GM21576 (cell line): ENCODE measurements around the gene BUD23.
"Not testable (repeated sequence)": the region's sequence is repeated elsewhere in the genome, so short reads cannot be mapped to it uniquely, and the experiment has no call there.

ENCODE experiments used
- ATAC-seq: cut with Tn5 transposase; IDR thresholded peaks from one replicate; pipeline ENCODE4 v1.9.1; 2021; ENCODE audit warnings: mild to moderate bottlenecking, moderate library complexity; ENCODE audit not compliant: unreplicated experiment

The BUD23 gene

GRCh38 chr7:73683056-73683787 is at the start of gene BUD23, which contains the start of gene DNAJC30:
Gene BUD23 (plus strand): TSS chr7:73683597. CDS start chr7:73683626, 29 bp downstream.
Gene DNAJC30 (minus strand): TSS chr7:73683453. CDS start chr7:73683423, 30 bp downstream.
- ATAC-seq = peak; percentile 90

- no peak for ATAC-seq
Observed at GRCh38 chr7:73633844-73634243, 49.6 kb upstream of the BUD23 start.

GRCh38 chr7:73635428-73636200 is 47.8 kb upstream of the BUD23 start:
- ATAC-seq = no peak

GRCh38 chr7:73638911-73639310 is 44.5 kb upstream of the BUD23 start:
- ATAC-seq = no peak

- no peak for ATAC-seq
Observed at GRCh38 chr7:73642834-73643233, 40.6 kb upstream of the BUD23 start.

GRCh38 chr7:73644688-73645286 is 38.6 kb upstream of the BUD23 start:
- no peak for ATAC-seq

GRCh38 chr7:73645643-73646174 is 37.7 kb upstream of the BUD23 start:
- ATAC-seq = no peak

- ATAC-seq = no peak
Observed at GRCh38 chr7:73646785-73647724, 36.3 kb upstream of the BUD23 start.

- no peak for ATAC-seq
Observed at GRCh38 chr7:73647725-73648592, 35.4 kb upstream of the BUD23 start.

- no peak for ATAC-seq
Observed at GRCh38 chr7:73648593-73649332, 34.6 kb upstream of the BUD23 start.

GRCh38 chr7:73649576-73649975 is 33.8 kb upstream of the BUD23 start:
- ATAC-seq = no peak

- no peak for ATAC-seq
Observed at GRCh38 chr7:73650524-73650923, 32.9 kb upstream of the BUD23 start.

GRCh38 chr7:73652541-73652949 is 30.9 kb upstream of the BUD23 start:
- no peak for ATAC-seq

- ATAC-seq = not testable (repeated sequence)
Observed at GRCh38 chr7:73655309-73655708, 28.1 kb upstream of the BUD23 start.

- ATAC-seq = no peak
Observed at GRCh38 chr7:73659983-73660382, 23.4 kb upstream of the BUD23 start.

- ATAC-seq = not testable (repeated sequence)
Observed at GRCh38 chr7:73660594-73660993, 22.8 kb upstream of the BUD23 start.

- ATAC-seq = no peak
Observed at GRCh38 chr7:73663033-73663432, 20.4 kb upstream of the BUD23 start.

- peak; percentile 89 for ATAC-seq
Observed at GRCh38 chr7:73667344-73668102, 15.9 kb upstream of the BUD23 start, which contains the start of gene VPS37D. Gene VPS37D (plus strand): TSS chr7:73667831. CDS start chr7:73667959, 128 bp downstream.
